GM06990 (cell line): ENCODE measurements around the gene TENT4B.
A peak's percentile ranks its signal among the peaks of the same experiment; 100 is the strongest.

ENCODE experiments used
- DNase-seq: peaks from one replicate; pipeline ENCODE4 v3.0.0-alpha.2; 2011; ENCODE audit not compliant: insufficient read length; ENCODE audit errors: extremely low read depth
- H3K27me3 ChIP-seq: replicated peaks from 2 replicates; pipeline ENCODE4 v1.6.0; 2011; ENCODE audit warnings: low read length; ENCODE audit not compliant: control insufficient read depth, insufficient read depth
- H3K36me3 ChIP-seq: 2 replicates; pipeline ENCODE4 v1.5.1; 2011; ENCODE audit warnings: low read length; ENCODE audit not compliant: control insufficient read depth, insufficient read depth
- H3K4me3 ChIP-seq: replicated peaks from 2 replicates; pipeline ENCODE4 v1.5.1; 2011; ENCODE audit warnings: low read depth, mild to moderate bottlenecking, control low read depth, low read length
- TF ChIP-seq, protein P1 (sequence below): IDR thresholded peaks from 2 replicates; pipeline ENCODE4 v1.5.1; 2011; ENCODE audit warnings: low read length, control low read depth, mild to moderate bottlenecking, inconsistent platforms; ENCODE audit not compliant: insufficient read depth, poor library complexity, severe bottlenecking

The TENT4B gene

DNA sequence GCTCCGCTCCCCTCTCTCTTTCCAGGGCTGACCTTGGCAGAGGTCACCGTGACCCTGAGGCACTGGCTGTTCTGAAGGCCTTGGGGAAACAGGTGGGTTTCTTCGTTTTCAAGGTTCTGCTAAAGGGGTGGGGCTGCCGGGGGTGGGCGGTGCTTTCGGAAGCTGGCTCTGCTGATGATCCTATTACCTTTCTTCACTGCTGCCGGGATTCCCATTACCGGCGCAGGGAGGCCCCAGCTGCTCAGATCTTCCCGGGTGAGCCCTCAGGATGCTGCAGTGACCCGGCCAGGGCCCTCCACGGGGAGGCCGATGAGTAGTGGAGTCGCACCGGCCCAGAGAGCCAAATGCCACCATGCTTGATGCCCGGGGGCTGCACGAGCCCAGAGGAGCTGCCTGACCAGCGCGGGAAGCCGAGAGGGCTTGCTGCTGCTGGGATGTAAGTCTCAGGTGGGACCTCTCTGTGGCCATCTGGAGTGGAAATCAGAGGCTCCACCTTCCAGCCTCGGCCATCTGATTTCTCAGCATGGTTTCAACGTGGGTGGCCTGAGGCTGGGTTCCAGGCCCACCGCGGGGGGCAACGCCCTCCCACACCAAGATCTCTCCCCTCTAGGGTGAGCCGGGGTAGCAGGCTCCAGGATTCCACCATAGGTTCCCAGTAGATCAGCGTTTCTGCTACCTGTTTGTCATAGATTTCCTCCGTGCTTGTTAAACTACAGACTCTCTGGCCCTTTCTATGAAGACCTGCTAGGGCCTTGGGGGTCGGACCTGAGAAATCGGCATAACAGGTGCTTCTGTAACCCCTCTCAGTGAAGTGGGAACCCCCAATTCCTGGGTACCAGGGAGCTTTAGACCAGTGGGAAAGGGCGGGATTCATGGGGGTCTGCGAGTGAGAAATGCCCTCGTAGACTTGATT, 91.7 kb downstream of the TENT4B start:
- Histone ChIP-seq H3K36me3 (no peaks in the 10 kb centered on the region), H3K4me3 (no peak overlapping the region), H3K27me3 (no peaks in the 10 kb centered on the region)
- DNase-seq = no peak
- TF ChIP-seq, protein P1, sequence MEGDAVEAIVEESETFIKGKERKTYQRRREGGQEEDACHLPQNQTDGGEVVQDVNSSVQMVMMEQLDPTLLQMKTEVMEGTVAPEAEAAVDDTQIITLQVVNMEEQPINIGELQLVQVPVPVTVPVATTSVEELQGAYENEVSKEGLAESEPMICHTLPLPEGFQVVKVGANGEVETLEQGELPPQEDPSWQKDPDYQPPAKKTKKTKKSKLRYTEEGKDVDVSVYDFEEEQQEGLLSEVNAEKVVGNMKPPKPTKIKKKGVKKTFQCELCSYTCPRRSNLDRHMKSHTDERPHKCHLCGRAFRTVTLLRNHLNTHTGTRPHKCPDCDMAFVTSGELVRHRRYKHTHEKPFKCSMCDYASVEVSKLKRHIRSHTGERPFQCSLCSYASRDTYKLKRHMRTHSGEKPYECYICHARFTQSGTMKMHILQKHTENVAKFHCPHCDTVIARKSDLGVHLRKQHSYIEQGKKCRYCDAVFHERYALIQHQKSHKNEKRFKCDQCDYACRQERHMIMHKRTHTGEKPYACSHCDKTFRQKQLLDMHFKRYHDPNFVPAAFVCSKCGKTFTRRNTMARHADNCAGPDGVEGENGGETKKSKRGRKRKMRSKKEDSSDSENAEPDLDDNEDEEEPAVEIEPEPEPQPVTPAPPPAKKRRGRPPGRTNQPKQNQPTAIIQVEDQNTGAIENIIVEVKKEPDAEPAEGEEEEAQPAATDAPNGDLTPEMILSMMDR = no peak

DNA sequence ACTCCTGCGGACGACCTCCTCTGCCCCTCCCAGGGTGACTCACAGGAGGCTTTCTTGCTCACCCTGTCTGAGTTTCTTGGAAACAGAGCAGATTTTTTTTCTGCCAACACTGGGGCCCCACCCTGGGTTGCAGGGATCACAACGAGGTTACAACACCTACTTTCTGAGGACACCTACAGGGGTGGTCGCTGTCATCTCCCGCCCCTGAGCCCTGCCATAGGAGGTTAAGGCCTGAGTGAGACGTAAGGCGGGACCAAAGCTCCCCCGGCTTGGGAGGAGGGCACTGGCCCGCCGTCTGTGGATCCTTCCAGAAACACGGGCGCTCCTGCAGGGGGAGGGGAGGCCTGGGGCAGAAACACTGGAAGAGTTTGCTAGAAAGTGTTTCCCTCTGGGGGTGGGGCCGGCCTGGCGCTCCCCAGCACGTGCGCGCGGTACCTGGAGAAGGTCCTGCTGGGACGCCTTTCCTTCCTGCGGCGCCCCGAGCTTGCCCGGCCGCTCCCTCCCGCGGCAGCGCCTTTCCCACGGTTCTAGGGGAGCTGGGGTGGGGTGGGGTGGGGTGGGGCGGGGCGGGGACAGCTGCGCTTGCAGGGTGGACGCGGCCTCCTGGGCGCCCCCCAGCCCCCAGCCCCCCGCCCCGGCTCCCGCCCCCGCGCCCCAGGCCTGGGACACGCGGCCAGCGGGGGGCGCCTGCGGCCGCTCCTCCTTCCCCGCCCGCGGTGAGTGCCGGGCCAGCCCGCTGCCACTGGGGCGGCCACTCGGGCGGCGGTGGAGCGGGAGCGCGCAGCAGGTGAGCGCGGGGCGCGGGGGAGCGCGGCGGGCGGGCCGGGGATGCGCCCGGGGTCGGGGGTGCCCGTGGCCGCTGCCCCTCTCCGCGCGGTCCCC, 92.6 kb downstream of the TENT4B start:
- Histone ChIP-seq H3K4me3 (peak overlapping the region; percentile 64), H3K36me3 (no peaks in the 10 kb centered on the region), H3K27me3 (no peaks in the 10 kb centered on the region)
- peak; percentile 52 for DNase-seq
- TF ChIP-seq, protein P1 = peak; percentile 10

- H3K36me3 ChIP-seq = no peaks in the 10 kb centered on the region
- DNase-seq = no peak
- peak overlapping the region; percentile 64 for H3K4me3 ChIP-seq
- no peaks in the 10 kb centered on the region for H3K27me3 ChIP-seq
- TF ChIP-seq, protein P1 = no peak
Measured at GRCh38 chr16:50246299-50247122, 93.4 kb downstream of the TENT4B start.

DNA sequence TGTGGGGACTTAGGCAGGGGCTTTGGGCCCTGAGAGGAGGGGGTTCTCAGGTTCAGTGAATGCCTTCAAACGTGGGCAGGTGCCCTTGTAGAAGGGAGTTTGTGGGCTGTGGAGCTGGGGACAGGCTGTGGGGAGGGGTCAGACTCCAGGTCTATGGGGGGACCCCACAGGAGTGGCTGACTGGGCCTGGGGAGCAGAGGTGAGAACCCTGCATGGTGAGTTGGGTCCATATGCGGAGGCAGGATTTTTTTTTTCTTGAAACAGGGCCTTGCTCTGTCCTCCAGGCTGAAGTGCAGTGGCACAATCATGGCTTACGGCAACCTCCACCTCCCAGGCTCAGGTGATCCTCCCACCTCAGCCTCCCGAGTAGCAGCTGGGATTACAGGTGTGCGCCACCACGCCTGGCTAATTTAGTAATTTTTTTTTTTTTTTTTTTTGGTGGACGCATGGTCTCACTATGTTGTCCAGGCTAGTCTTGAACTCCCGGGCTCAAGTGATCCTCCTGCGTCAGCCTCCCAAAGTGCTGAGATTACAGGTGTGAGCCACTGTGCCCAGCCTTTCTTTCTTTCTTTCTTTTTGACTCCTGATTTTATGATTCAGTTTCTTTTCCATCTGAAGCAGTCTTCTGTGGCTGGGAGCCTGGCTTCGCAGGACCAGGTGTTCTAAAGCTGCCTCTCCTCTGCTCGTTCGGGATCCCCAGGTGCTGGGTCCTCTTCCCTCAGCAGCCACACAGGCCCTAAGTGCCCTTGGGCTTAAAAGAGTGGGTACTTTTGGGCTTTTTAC, 94.2 kb downstream of the TENT4B start:
- no peak overlapping the region for H3K4me3 ChIP-seq
- no peaks in the 10 kb centered on the region for H3K36me3 ChIP-seq
- no peak for DNase-seq
- H3K27me3 ChIP-seq = no peaks in the 10 kb centered on the region
- TF ChIP-seq, protein P1 = no peak
